GM10266 (cell line): ENCODE results near the gene ESD.

Experiments used
- DNase-seq: peaks from one replicate; pipeline ENCODE4 v3.0.0; 2012; ENCODE audit errors: extremely low spot score
- CTCF ChIP-seq: IDR thresholded peaks from 2 replicates; pipeline ENCODE4 v1.5.1; 2012; ENCODE audit warnings: mild to moderate bottlenecking, low read depth; ENCODE audit not compliant: control insufficient read depth, insufficient read depth; ENCODE audit errors: missing control alignments

The ESD gene

GRCh38 chr13:46745062-46745461, 51.9 kb downstream of the ESD start:
- no peak for DNase-seq
- TF ChIP-seq CTCF, result no peak

- DNase-seq, result no peak
- no peak for TF ChIP-seq CTCF
Observed at GRCh38 chr13:46743191-46743590, 53.8 kb downstream of the ESD start.

GRCh38 chr13:46739447-46740098, 57.4 kb downstream of the ESD start:
- no peak for DNase-seq
- TF ChIP-seq CTCF, result no peak

- DNase-seq, result no peak
- no peak for TF ChIP-seq CTCF
Observed at GRCh38 chr13:46738766-46739165, 58.2 kb downstream of the ESD start.

GRCh38 chr13:46738055-46738454, 58.9 kb downstream of the ESD start:
- TF ChIP-seq CTCF, result no peak
- no peak for DNase-seq

GRCh38 chr13:46736541-46737310, 60.2 kb downstream of the ESD start:
- TF ChIP-seq CTCF, result no peak

GRCh38 chr13:46735425-46735824, 61.5 kb downstream of the ESD start:
- no peak for DNase-seq
- TF ChIP-seq CTCF, result no peak

More at GRCh38 chr13:46736541-46737310, 60.2 kb downstream of the ESD start:
- no peak for DNase-seq
